ENCODE measurements around the gene ZNF587B. TPM values are rescaled to one million over a fixed set of nuclear protein-coding genes. Genes with fewer than 3 reads are reported as not detected.
"Not testable (repeated sequence)": the region's sequence is repeated elsewhere in the genome, so short reads cannot be mapped to it uniquely, and the experiment has no call there.

The ZNF587B gene
- total RNA-seq, 1 donor from 2014 or later, result 17.9 TPM

GRCh38 chr19:57850553-57851017 is 20.5 kb downstream of the ZNF587B start:
- Mint-ChIP-seq H3K4me1 (ENCODE audit: low read depth, unreplicated experiment) (peaks cover 15% of the 10 kb centered on the region), H3K4me3 (ENCODE audit: unreplicated experiment) (peak overlapping the region; percentile 97), H3K9me3 (ENCODE audit: unreplicated experiment) (no peaks in the 10 kb centered on the region), H3K27me3 (ENCODE audit: low read depth, unreplicated experiment) (no peaks in the 10 kb centered on the region), H3K27ac (ENCODE audit: unreplicated experiment) (peak overlapping the region; percentile 79), H3K36me3 (ENCODE audit: low read depth, unreplicated experiment) (peaks cover 13% of the 10 kb centered on the region)
- FAIRE-seq (no peak), DNase-seq (ENCODE audit: low read depth) (peak; percentile 76)
- TF ChIP-seq CTCF (IDR thresholded peaks at IDR 0.05; ENCODE audit: insufficient read depth, low read depth, low read length), result no peak
- peak overlapping the region; percentile 66 for H3K27ac ChIP-seq (ENCODE audit: low read depth, low read length)
- H3K36me3 ChIP-seq (ENCODE audit: insufficient read depth, low read length), result peaks cover 12% of the 10 kb centered on the region
- peak overlapping the region; percentile 83 for H3K4me3 ChIP-seq (ENCODE audit: insufficient read depth, low read depth, low read length)
- peak overlapping the region; percentile 99 for H3K4me2 ChIP-seq (ENCODE audit: low read length)
- no peak overlapping the region for H2AFZ ChIP-seq (ENCODE audit: low read depth, low read length)
- H3K9me3 ChIP-seq (ENCODE audit: insufficient read depth, low read depth, low read length), result no peaks in the 10 kb centered on the region
- peaks cover 40% of the 10 kb centered on the region for H4K20me1 ChIP-seq (ENCODE audit: insufficient read depth, low read length)
- peaks cover 69% of the 10 kb centered on the region for H3K79me2 ChIP-seq (ENCODE audit: insufficient read depth, low read length)
- H3K9ac ChIP-seq (ENCODE audit: low read length), result peak overlapping the region; percentile 96
- H3K4me1 ChIP-seq (ENCODE audit: insufficient read depth, low read length), result peaks cover 11% of the 10 kb centered on the region
- H3K27me3 ChIP-seq (ENCODE audit: insufficient read depth, low read length), result no peaks in the 10 kb centered on the region

GRCh38 chr19:57851812-57852603 is 21.9 kb downstream of the ZNF587B start:
- peaks cover 15% of the 10 kb centered on the region for H3K4me1 Mint-ChIP-seq (ENCODE audit: low read depth, unreplicated experiment)
- DNase-seq (ENCODE audit: low read depth); H3K27me3 ChIP-seq (ENCODE audit: insufficient read depth, low read length); H2AFZ ChIP-seq (ENCODE audit: low read depth, low read length); H3K9me3 ChIP-seq (ENCODE audit: insufficient read depth, low read depth, low read length); FAIRE-seq; H3K27ac ChIP-seq (ENCODE audit: low read depth, low read length); H3K9me3 Mint-ChIP-seq (ENCODE audit: unreplicated experiment); H3K9ac ChIP-seq (ENCODE audit: low read length); H3K27me3 Mint-ChIP-seq (ENCODE audit: low read depth, unreplicated experiment): not testable (repeated sequence)
- H3K27ac Mint-ChIP-seq (ENCODE audit: unreplicated experiment), result peak overlapping the region; percentile 34
- peak overlapping the region; percentile 99 for H3K4me2 ChIP-seq (ENCODE audit: low read length)
- peak overlapping the region; percentile 97 for H3K4me3 Mint-ChIP-seq (ENCODE audit: unreplicated experiment)
- peaks cover 64% of the 10 kb centered on the region for H3K79me2 ChIP-seq (ENCODE audit: insufficient read depth, low read length)
- peaks cover 17% of the 10 kb centered on the region for H3K36me3 ChIP-seq (ENCODE audit: insufficient read depth, low read length)
- H3K4me1 ChIP-seq (ENCODE audit: insufficient read depth, low read length), result peaks cover 11% of the 10 kb centered on the region
- peak overlapping the region; percentile 83 for H3K4me3 ChIP-seq (ENCODE audit: insufficient read depth, low read depth, low read length)
- H3K36me3 Mint-ChIP-seq (ENCODE audit: low read depth, unreplicated experiment), result peaks cover 13% of the 10 kb centered on the region
- peaks cover 33% of the 10 kb centered on the region for H4K20me1 ChIP-seq (ENCODE audit: insufficient read depth, low read length)

- peak; percentile 23 for FAIRE-seq
- H3K9ac ChIP-seq (ENCODE audit: low read length); H3K9me3 ChIP-seq (ENCODE audit: insufficient read depth, low read depth, low read length); DNase-seq (ENCODE audit: low read depth); H3K4me3 Mint-ChIP-seq (ENCODE audit: unreplicated experiment); H3K9me3 Mint-ChIP-seq (ENCODE audit: unreplicated experiment); H2AFZ ChIP-seq (ENCODE audit: low read depth, low read length); H3K27me3 Mint-ChIP-seq (ENCODE audit: low read depth, unreplicated experiment); H3K27me3 ChIP-seq (ENCODE audit: insufficient read depth, low read length); H3K4me2 ChIP-seq (ENCODE audit: low read length); H3K4me3 ChIP-seq (ENCODE audit: insufficient read depth, low read depth, low read length); H3K27ac ChIP-seq (ENCODE audit: low read depth, low read length): not testable (repeated sequence)
- H3K36me3 ChIP-seq (ENCODE audit: insufficient read depth, low read length), result peaks cover 28% of the 10 kb centered on the region
- peaks cover 69% of the 10 kb centered on the region for H3K79me2 ChIP-seq (ENCODE audit: insufficient read depth, low read length)
- Mint-ChIP-seq H3K27ac (ENCODE audit: unreplicated experiment) (peak overlapping the region; percentile 14), H3K36me3 (ENCODE audit: low read depth, unreplicated experiment) (peaks cover 22% of the 10 kb centered on the region), H3K4me1 (ENCODE audit: low read depth, unreplicated experiment) (peaks cover 15% of the 10 kb centered on the region)
- peaks cover 11% of the 10 kb centered on the region for H3K4me1 ChIP-seq (ENCODE audit: insufficient read depth, low read length)
- H4K20me1 ChIP-seq (ENCODE audit: insufficient read depth, low read length), result peaks cover 39% of the 10 kb centered on the region
Observed at GRCh38 chr19:57854117-57854516, 24.0 kb downstream of the ZNF587B start.

- H3K36me3 ChIP-seq (ENCODE audit: insufficient read depth, low read length), result peaks cover 70% of the 10 kb centered on the region
- peaks cover 50% of the 10 kb centered on the region for H3K9me3 ChIP-seq (ENCODE audit: insufficient read depth, low read depth, low read length)
- not testable (repeated sequence) for H3K27me3 ChIP-seq (ENCODE audit: insufficient read depth, low read length); H3K9me3 Mint-ChIP-seq (ENCODE audit: unreplicated experiment); H3K4me1 ChIP-seq (ENCODE audit: insufficient read depth, low read length); H3K4me2 ChIP-seq (ENCODE audit: low read length); H3K9ac ChIP-seq (ENCODE audit: low read length); FAIRE-seq; H3K4me3 Mint-ChIP-seq (ENCODE audit: unreplicated experiment); H3K4me3 ChIP-seq (ENCODE audit: insufficient read depth, low read depth, low read length); DNase-seq (ENCODE audit: low read depth); H2AFZ ChIP-seq (ENCODE audit: low read depth, low read length); H3K27ac ChIP-seq (ENCODE audit: low read depth, low read length); H3K4me1 Mint-ChIP-seq (ENCODE audit: low read depth, unreplicated experiment); H3K27ac Mint-ChIP-seq (ENCODE audit: unreplicated experiment); H3K27me3 Mint-ChIP-seq (ENCODE audit: low read depth, unreplicated experiment)
- H3K36me3 Mint-ChIP-seq (ENCODE audit: low read depth, unreplicated experiment), result peaks cover 36% of the 10 kb centered on the region
- H3K79me2 ChIP-seq (ENCODE audit: insufficient read depth, low read length), result peaks cover 35% of the 10 kb centered on the region
- H4K20me1 ChIP-seq (ENCODE audit: insufficient read depth, low read length), result peaks cover 11% of the 10 kb centered on the region
Observed at GRCh38 chr19:57862351-57862750, 32.3 kb downstream of the ZNF587B start.

All from astrocyte (in vitro differentiated cells and primary cell).